ENCODE measurements around the gene HYLS1.

Gene HYLS1

GRCh38 chr11:125947419-125948277, 60.2 kb downstream of the HYLS1 start:
- in situ Hi-C loops (cut with MboI; ENCODE audit: low sequenced_read_pairs), result no loop called here

DNA sequence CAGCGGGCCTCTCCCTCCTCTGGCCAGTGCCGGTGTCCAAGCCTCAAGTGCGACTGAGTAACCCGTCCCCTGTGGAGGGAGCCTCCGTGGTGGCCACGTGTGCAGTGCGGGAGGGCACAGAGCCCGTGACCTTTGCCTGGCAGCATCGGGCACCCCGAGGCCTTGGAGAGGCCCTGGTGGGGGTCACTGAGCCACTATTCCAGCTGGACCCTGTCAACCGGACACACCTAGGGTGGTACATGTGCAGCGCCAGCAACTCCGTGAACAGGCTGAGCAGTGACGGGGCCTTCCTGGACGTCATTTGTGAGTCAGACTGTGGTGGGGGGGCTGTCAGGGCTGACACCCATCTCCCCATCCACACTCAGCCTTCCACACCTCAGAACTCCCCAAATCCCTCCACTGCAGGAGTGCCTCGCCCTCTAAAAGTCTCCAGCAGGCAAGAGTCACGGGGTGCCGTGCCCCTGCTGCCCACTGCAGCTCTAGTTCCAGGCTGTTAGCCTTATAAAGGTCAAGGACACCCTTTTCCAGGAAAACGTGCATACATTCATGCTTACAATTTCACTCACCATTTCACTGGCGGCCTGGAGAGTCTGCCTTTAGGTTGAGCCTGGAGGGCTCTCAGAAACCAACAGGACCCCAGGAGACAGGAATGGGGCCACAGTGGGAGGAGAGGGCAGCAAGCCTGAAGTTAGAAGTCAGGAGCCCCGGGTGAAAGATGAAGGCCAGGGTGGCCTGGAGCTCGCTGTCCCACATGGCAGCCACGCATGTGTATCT, 61.0 kb downstream of the HYLS1 start:
- in situ Hi-C loops (cut with MboI; ENCODE audit: low sequenced_read_pairs), result no loop called here

DNA sequence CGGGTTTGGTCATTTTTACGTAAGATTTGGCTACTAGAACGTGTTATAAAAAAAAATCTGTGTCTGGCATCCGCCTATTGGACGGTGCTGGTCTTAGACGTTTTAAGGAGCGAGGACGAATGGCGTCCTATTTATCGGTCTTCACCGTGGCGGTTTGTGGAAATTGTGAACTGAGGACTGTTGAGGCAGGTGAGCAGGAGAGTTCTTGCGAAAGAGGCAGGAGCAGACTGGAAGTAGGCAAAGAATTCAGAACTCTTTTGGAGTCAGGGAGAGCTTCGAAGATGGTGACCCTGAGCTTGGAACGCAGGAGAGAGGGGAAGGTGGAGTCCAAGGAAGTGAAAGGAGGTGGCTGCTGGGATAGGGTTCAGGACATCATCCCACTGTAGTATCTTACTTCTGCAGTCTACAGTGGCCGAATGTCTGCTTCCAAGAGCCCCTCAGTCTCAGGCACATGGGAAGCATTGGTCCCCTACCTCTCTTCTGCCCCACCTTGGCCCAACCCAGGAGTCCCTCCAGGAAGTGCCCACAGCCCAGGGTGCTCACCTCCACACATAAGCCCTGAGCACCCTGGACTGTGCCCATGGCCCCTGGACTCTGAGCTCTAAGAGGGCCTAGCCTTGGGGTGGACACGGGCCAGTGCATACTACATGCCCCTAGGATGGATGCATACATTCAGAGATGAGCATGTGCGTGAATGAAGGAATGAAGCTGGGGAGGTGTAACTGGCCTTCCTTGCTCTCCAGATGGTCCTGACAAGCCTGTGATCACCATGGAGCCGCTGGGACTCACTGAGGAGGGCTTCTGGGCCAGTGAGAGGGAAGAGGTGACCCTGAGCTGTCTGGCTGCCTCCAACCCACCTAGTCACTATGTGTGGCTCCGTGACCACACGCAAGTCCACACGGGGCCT, 62.1 kb downstream of the HYLS1 start:
- in situ Hi-C loops (cut with MboI; ENCODE audit: low sequenced_read_pairs), result no loop called here

DNA sequence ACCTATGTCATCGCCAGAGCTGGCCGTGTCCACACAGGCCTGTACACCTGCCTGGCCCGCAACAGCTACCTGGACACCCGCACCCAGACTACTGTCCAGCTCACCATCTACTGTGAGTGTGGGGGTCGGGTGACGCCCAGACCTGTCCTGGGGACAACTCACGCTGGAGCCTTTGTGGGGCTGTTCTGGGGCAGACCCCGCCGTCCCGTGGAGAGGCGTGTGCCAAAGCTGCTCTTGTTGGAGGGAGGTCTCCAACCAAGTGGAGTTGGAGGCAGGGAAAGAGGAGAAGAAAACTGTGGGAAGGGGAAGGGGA, 62.7 kb downstream of the HYLS1 start:
- in situ Hi-C loops (cut with MboI; ENCODE audit: low sequenced_read_pairs), result no loop called here

Data from HL-60/S4 (cell line).